ENCODE results near the gene FNBP1. TPM values are rescaled to one million over a fixed set of nuclear protein-coding genes. Genes with fewer than 3 reads are reported as not detected.
A peak's percentile ranks its signal among the peaks of the same experiment; 100 is the strongest.

Gene FNBP1
- total RNA-seq, 1 experiment from 2014 or later: 43.6 TPM

DNA sequence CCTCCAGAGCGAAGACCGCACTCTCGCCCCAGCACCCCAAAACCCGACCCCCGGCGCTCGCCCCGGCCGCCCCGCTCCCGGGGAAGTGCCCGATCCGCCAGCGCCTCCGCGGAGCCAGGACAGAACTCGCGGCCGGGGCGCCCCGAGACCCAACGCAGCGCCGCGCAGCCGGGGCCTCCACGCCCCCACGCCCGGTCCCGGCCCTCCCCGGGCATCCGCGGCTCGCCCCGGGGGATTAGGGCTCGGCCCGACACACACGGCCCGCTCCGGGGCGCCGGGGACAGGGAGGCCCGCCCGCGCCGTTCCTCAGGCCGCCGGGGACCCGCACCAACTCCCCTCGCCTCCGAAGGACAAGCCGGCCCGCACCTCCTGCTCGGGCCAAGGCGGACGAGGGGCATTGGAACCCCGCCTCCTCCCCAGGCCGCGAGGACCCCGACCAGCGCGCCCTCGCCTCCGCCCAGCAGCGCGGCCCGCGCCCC lies 544 bp downstream of the FNBP1 start:
- peaks cover 42% of the 10 kb centered on the region for H3K4me1 Mint-ChIP-seq
- TF ChIP-seq ZNF423 (CRISPR knock-in tag; IDR thresholded peaks at IDR 0.05) (peak; percentile 48; the same call in 1 of the 2 replicates), CREM (CRISPR knock-in tag; IDR thresholded peaks at IDR 0.05) (no peak), FOXK1 (CRISPR knock-in tag; IDR thresholded peaks at IDR 0.05) (peak; percentile 9; the same call in 1 of the 2 replicates), NFE2L1 (CRISPR knock-in tag; IDR thresholded peaks at IDR 0.05) (0 out of 2 replicates have a peak, but pooled peaks have one; percentile 17)
- TF ChIP-seq, protein P1, sequence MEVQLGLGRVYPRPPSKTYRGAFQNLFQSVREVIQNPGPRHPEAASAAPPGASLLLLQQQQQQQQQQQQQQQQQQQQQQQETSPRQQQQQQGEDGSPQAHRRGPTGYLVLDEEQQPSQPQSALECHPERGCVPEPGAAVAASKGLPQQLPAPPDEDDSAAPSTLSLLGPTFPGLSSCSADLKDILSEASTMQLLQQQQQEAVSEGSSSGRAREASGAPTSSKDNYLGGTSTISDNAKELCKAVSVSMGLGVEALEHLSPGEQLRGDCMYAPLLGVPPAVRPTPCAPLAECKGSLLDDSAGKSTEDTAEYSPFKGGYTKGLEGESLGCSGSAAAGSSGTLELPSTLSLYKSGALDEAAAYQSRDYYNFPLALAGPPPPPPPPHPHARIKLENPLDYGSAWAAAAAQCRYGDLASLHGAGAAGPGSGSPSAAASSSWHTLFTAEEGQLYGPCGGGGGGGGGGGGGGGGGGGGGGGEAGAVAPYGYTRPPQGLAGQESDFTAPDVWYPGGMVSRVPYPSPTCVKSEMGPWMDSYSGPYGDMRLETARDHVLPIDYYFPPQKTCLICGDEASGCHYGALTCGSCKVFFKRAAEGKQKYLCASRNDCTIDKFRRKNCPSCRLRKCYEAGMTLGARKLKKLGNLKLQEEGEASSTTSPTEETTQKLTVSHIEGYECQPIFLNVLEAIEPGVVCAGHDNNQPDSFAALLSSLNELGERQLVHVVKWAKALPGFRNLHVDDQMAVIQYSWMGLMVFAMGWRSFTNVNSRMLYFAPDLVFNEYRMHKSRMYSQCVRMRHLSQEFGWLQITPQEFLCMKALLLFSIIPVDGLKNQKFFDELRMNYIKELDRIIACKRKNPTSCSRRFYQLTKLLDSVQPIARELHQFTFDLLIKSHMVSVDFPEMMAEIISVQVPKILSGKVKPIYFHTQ (CRISPR knock-in tag; IDR thresholded peaks at IDR 0.05): no peak

DNA sequence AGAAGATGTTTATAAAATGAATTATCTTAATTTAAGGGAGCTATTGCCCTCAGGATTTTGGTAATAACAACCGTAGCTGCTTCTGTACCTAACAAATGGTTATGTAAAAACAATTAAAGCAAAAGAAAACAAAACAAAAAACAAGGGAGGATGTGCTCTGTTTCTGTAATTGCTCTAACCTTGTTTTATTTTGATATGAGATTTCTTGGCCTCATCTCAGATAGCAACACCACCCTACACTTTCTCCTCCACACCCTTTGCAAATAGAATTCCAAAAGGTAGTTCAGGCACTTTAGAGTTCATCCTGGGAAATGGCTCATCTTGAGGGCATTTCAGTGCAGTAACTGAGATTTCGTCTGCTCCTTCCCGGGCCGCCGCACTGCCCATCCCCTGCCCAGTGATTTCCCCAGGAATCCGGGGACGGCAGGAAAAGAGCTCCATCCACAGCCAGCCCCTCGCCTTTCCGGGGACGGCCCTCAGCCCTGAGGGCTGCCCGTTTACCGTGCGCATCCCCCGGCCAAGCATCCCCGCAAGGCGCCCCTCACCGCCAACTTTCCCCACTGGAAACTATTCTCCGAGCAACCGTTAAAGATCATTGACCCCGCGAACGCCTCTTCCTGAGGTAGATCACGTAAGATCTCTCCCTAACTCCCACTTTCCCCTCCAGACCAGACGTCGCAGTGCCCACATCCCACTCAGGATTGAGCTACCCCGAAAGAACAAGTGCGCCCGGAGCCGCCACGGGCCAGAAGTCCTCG lies 1.2 kb downstream of the FNBP1 start:
- DNase-seq (ENCODE audit: low spot score) (peak; percentile 37), ATAC-seq (peak; percentile 7; the same call in 1 of the 2 replicates)
- peak overlapping the region; percentile 97 for H3K4me3 Mint-ChIP-seq
- ChIA-PET POLR2A (no interaction called here), CTCF (interaction anchor here (0.6 to 1.4 kb wide), 4 partner anchors 12 to 155 kb away, joined by 3 to 4 read pairs (median 3); partner anchors contain the start of gene GPR107)
- 0 out of 2 replicates have a peak, but pooled peaks have one; percentile 4 for TF ChIP-seq ZNF232 (CRISPR knock-in tag; IDR thresholded peaks at IDR 0.05)
- TF ChIP-seq, protein P1 (CRISPR knock-in tag; IDR thresholded peaks at IDR 0.05): no peak
- peaks cover 42% of the 10 kb centered on the region for H3K4me1 Mint-ChIP-seq
- H3K9me3 Mint-ChIP-seq: no peaks in the 10 kb centered on the region
- no peaks in the 10 kb centered on the region for H3K36me3 Mint-ChIP-seq
- peaks cover 19% of the 10 kb centered on the region for H3K27me3 Mint-ChIP-seq (ENCODE audit: low read depth)
- H3K27ac Mint-ChIP-seq: peak overlapping the region; percentile 73

More for the DNA sequence above, 544 bp downstream of the FNBP1 start:
- Mint-ChIP-seq H3K9me3 (no peaks in the 10 kb centered on the region), H3K36me3 (no peaks in the 10 kb centered on the region), H3K27me3 (ENCODE audit: low read depth) (peaks cover 19% of the 10 kb centered on the region), H3K27ac (peak overlapping the region; percentile 73; the same call in 1 of the 2 replicates), H3K4me3 (peak overlapping the region; percentile 97)
- ChIA-PET POLR2A (interaction anchor here (0.7 kb wide), 1 partner anchor 220 kb away, joined by 3 read pairs; no protein-coding TSS in a partner anchor), CTCF (interaction anchor here (0.7 to 1.5 kb wide), 5 partner anchors 11 to 156 kb away, joined by 3 to 5 read pairs (median 3); partner anchors contain the start of gene GPR107)
- ATAC-seq (peak; percentile 9), DNase-seq (ENCODE audit: low spot score) (peak; percentile 56)

DNA sequence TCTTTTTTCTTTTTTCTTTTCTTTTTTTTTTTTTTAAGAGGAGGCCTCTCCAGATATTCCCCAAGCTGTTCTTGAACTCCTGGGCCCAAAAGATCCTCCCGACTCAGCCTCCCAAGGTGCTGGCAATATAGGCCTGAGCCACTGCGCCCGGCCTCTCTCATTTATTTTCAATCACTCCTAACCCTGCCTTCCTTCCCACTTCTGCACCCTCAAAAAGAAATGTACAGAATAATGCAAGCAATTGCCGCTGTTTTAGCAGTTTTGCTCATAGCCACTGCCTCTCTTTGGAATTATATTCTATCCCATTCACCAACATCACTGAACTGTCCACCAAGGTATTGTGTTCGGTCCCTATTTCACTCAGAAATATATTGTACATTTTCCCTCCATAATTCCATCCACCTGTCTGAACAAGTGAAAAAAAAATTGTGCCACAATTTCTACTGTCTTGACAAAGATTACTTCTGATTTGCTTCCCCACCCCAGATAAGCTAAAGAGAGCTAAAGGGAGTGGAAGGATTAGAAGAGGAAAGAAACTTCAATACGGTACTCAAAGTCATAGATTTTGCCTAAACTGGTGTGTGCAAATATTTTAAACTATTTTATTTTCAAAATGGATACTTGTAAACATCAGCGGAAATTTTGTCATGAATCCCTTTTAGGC lies 1.9 kb downstream of the FNBP1 start:
- H3K27me3 Mint-ChIP-seq (ENCODE audit: low read depth): peaks cover 19% of the 10 kb centered on the region
- H3K27ac Mint-ChIP-seq: no peak overlapping the region
- no peaks in the 10 kb centered on the region for H3K9me3 Mint-ChIP-seq
- peaks cover 41% of the 10 kb centered on the region for H3K4me1 Mint-ChIP-seq
- ChIA-PET POLR2A (no interaction called here), CTCF (interaction anchor here (0.6 to 1.4 kb wide), 2 partner anchors 16 to 34 kb away, joined by 3 to 4 read pairs; no protein-coding TSS in a partner anchor)
- ATAC-seq: no peak
- DNase-seq (ENCODE audit: low spot score): no peak
- no peaks in the 10 kb centered on the region for H3K36me3 Mint-ChIP-seq
- peak overlapping the region; percentile 97 for H3K4me3 Mint-ChIP-seq
- TF ChIP-seq, protein P2, sequence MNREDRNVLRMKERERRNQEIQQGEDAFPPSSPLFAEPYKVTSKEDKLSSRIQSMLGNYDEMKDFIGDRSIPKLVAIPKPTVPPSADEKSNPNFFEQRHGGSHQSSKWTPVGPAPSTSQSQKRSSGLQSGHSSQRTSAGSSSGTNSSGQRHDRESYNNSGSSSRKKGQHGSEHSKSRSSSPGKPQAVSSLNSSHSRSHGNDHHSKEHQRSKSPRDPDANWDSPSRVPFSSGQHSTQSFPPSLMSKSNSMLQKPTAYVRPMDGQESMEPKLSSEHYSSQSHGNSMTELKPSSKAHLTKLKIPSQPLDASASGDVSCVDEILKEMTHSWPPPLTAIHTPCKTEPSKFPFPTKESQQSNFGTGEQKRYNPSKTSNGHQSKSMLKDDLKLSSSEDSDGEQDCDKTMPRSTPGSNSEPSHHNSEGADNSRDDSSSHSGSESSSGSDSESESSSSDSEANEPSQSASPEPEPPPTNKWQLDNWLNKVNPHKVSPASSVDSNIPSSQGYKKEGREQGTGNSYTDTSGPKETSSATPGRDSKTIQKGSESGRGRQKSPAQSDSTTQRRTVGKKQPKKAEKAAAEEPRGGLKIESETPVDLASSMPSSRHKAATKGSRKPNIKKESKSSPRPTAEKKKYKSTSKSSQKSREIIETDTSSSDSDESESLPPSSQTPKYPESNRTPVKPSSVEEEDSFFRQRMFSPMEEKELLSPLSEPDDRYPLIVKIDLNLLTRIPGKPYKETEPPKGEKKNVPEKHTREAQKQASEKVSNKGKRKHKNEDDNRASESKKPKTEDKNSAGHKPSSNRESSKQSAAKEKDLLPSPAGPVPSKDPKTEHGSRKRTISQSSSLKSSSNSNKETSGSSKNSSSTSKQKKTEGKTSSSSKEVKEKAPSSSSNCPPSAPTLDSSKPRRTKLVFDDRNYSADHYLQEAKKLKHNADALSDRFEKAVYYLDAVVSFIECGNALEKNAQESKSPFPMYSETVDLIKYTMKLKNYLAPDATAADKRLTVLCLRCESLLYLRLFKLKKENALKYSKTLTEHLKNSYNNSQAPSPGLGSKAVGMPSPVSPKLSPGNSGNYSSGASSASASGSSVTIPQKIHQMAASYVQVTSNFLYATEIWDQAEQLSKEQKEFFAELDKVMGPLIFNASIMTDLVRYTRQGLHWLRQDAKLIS (CRISPR knock-in tag; IDR thresholded peaks at IDR 0.05; ENCODE audit: borderline replicate concordance): no peak
- TF ChIP-seq ZNF121 (CRISPR knock-in tag; IDR thresholded peaks at IDR 0.05) (no peak), ZNF263 (CRISPR knock-in tag; IDR thresholded peaks at IDR 0.05; ENCODE audit: low read depth) (no peak), TP53 (CRISPR knock-in tag; IDR thresholded peaks at IDR 0.05) (no peak)
- TF ChIP-seq, protein P3, sequence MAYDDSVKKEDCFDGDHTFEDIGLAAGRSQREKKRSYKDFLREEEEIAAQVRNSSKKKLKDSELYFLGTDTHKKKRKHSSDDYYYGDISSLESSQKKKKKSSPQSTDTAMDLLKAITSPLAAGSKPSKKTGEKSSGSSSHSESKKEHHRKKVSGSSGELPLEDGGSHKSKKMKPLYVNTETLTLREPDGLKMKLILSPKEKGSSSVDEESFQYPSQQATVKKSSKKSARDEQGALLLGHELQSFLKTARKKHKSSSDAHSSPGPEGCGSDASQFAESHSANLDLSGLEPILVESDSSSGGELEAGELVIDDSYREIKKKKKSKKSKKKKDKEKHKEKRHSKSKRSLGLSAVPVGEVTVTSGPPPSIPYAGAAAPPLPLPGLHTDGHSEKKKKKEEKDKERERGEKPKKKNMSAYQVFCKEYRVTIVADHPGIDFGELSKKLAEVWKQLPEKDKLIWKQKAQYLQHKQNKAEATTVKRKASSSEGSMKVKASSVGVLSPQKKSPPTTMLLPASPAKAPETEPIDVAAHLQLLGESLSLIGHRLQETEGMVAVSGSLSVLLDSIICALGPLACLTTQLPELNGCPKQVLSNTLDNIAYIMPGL (CRISPR knock-in tag; IDR thresholded peaks at IDR 0.05): no peak
- TF ChIP-seq, protein P4, sequence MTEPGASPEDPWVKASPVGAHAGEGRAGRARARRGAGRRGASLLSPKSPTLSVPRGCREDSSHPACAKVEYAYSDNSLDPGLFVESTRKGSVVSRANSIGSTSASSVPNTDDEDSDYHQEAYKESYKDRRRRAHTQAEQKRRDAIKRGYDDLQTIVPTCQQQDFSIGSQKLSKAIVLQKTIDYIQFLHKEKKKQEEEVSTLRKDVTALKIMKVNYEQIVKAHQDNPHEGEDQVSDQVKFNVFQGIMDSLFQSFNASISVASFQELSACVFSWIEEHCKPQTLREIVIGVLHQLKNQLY (CRISPR knock-in tag; IDR thresholded peaks at IDR 0.05): no peak
- TF ChIP-seq, protein P5, sequence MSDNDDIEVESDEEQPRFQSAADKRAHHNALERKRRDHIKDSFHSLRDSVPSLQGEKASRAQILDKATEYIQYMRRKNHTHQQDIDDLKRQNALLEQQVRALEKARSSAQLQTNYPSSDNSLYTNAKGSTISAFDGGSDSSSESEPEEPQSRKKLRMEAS (CRISPR knock-in tag; IDR thresholded peaks at IDR 0.05): no peak
